ENCODE measurements around the gene FCRL5. TPM values are rescaled to one million over a fixed set of nuclear protein-coding genes. Genes with fewer than 3 reads are reported as not detected.

The FCRL5 gene
- total RNA-seq (2022) (not detected in 2 replicates), Bru-seq, nascent RNA (not detected), BruChase-seq, experiment 1, labeled RNA remaining after a 2-hour chase (not detected), BruChase-seq, experiment 2, labeled RNA remaining after a 6-hour chase (not detected)
- long read RNA-seq, result 0 reads

GRCh38 chr1:157551694-157552693, at the start of gene FCRL5:
Gene FCRL5 (minus strand): TSS chr1:157552515. CDS start chr1:157552362, 153 bp downstream.
- Mint-ChIP-seq H3K4me1 (ENCODE audit: low read depth, unreplicated experiment) (peaks cover 6% of the 10 kb centered on the region), H3K4me3 (ENCODE audit: unreplicated experiment) (no peak within 1 kb of the TSS), H3K36me3 (ENCODE audit: insufficient read depth, unreplicated experiment) (no peaks in the 10 kb centered on the region), H3K9me3 (ENCODE audit: unreplicated experiment) (no peaks in the 10 kb centered on the region), H3K27me3 (ENCODE audit: insufficient read depth, unreplicated experiment) (no peaks in the 10 kb centered on the region), H3K27ac (ENCODE audit: unreplicated experiment) (no peak within 1 kb of the TSS)
- DNase-seq, result no peak
- CTCF ChIA-PET, result no interaction called here
- no peak within 1 kb of the TSS for H3K4me3 ChIP-seq (ENCODE audit: low read depth, low read length)
- TF ChIP-seq, protein P1, sequence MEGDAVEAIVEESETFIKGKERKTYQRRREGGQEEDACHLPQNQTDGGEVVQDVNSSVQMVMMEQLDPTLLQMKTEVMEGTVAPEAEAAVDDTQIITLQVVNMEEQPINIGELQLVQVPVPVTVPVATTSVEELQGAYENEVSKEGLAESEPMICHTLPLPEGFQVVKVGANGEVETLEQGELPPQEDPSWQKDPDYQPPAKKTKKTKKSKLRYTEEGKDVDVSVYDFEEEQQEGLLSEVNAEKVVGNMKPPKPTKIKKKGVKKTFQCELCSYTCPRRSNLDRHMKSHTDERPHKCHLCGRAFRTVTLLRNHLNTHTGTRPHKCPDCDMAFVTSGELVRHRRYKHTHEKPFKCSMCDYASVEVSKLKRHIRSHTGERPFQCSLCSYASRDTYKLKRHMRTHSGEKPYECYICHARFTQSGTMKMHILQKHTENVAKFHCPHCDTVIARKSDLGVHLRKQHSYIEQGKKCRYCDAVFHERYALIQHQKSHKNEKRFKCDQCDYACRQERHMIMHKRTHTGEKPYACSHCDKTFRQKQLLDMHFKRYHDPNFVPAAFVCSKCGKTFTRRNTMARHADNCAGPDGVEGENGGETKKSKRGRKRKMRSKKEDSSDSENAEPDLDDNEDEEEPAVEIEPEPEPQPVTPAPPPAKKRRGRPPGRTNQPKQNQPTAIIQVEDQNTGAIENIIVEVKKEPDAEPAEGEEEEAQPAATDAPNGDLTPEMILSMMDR (IDR thresholded peaks at IDR 0.05; ENCODE audit: insufficient read depth in 1 of 2, low read depth in 1 of 2, low read length in 1 of 2, severe bottlenecking in 1 of 2, unreplicated experiment in 1 of 2), result no peak
- intact Hi-C loops (cut with micrococcal nuclease; ENCODE audit: unreplicated experiment), result no loop called here
- H3K36me3 ChIP-seq (ENCODE audit: control insufficient read depth, insufficient read depth, low read length), result no peaks in the 10 kb centered on the region
- no peaks in the 10 kb centered on the region for H3K9me3 ChIP-seq
- H3K27me3 ChIP-seq (replicated peaks; ENCODE audit: control insufficient read depth, insufficient read depth, low read length), result no peaks in the 10 kb centered on the region
- no TSS peak for BruUV-seq (replicated peaks)
- H3K4me1 ChIP-seq, result peaks cover 6% of the 10 kb centered on the region; the same call in 1 of the 2 replicates
- POLR2A ChIA-PET, result no interaction called here

GRCh38 chr1:157600236-157600635, 47.9 kb upstream of the FCRL5 start:
- no peaks in the 10 kb centered on the region for H3K9me3 Mint-ChIP-seq (ENCODE audit: unreplicated experiment)
- no peaks in the 10 kb centered on the region for H3K9me3 ChIP-seq
- peaks cover 18% of the 10 kb centered on the region for H3K27me3 Mint-ChIP-seq (ENCODE audit: insufficient read depth, unreplicated experiment)
- H3K36me3 ChIP-seq (ENCODE audit: control insufficient read depth, insufficient read depth, low read length), result no peaks in the 10 kb centered on the region
- intact Hi-C loops (cut with micrococcal nuclease; ENCODE audit: unreplicated experiment), result no loop called here
- H3K27me3 ChIP-seq (replicated peaks; ENCODE audit: control insufficient read depth, insufficient read depth, low read length), result no peaks in the 10 kb centered on the region; the same call in 1 of the 2 replicates
- TF ChIP-seq, protein P1 (IDR thresholded peaks at IDR 0.05; ENCODE audit: insufficient read depth in 1 of 2, low read depth in 1 of 2, low read length in 1 of 2, severe bottlenecking in 1 of 2, unreplicated experiment in 1 of 2), result no peak
- no peak overlapping the region for H3K4me3 ChIP-seq (ENCODE audit: low read depth, low read length)
- ChIA-PET CTCF (no interaction called here), POLR2A (no interaction called here)
- no peak overlapping the region for H3K4me3 Mint-ChIP-seq (ENCODE audit: unreplicated experiment)
- no peaks in the 10 kb centered on the region for H3K4me1 Mint-ChIP-seq (ENCODE audit: low read depth, unreplicated experiment)
- no peak for DNase-seq
- no peak overlapping the region for H3K27ac Mint-ChIP-seq (ENCODE audit: unreplicated experiment)
- H3K36me3 Mint-ChIP-seq (ENCODE audit: insufficient read depth, unreplicated experiment), result no peaks in the 10 kb centered on the region
- BruUV-seq (replicated peaks), result no TSS peak
- no peaks in the 10 kb centered on the region for H3K4me1 ChIP-seq

GRCh38 chr1:157597959-157598667, 45.8 kb upstream of the FCRL5 start, which contains the start of gene FCRL4:
Gene FCRL4 (minus strand): TSS chr1:157598085. CDS start chr1:157597944, 141 bp downstream.
- no peaks in the 10 kb centered on the region; the same call in 1 of the 2 replicates for H3K27me3 ChIP-seq (replicated peaks; ENCODE audit: control insufficient read depth, insufficient read depth, low read length)
- ChIA-PET POLR2A (no interaction called here), CTCF (no interaction called here)
- intact Hi-C loops (cut with micrococcal nuclease; ENCODE audit: unreplicated experiment), result no loop called here
- H3K4me1 ChIP-seq, result no peaks in the 10 kb centered on the region
- TF ChIP-seq, protein P1 (IDR thresholded peaks at IDR 0.05; ENCODE audit: insufficient read depth in 1 of 2, low read depth in 1 of 2, low read length in 1 of 2, severe bottlenecking in 1 of 2, unreplicated experiment in 1 of 2), result no peak
- H3K4me1 Mint-ChIP-seq (ENCODE audit: low read depth, unreplicated experiment), result no peaks in the 10 kb centered on the region
- no peak within 1 kb of the TSS for H3K27ac Mint-ChIP-seq (ENCODE audit: unreplicated experiment)
- H3K27me3 Mint-ChIP-seq (ENCODE audit: insufficient read depth, unreplicated experiment), result peaks cover 11% of the 10 kb centered on the region
- DNase-seq, result no peak
- H3K4me3 ChIP-seq (ENCODE audit: low read depth, low read length), result no peak within 1 kb of the TSS
- no TSS peak for BruUV-seq (replicated peaks)
- H3K36me3 ChIP-seq (ENCODE audit: control insufficient read depth, insufficient read depth, low read length), result no peaks in the 10 kb centered on the region
- H3K9me3 Mint-ChIP-seq (ENCODE audit: unreplicated experiment), result no peaks in the 10 kb centered on the region
- no peak within 1 kb of the TSS for H3K4me3 Mint-ChIP-seq (ENCODE audit: unreplicated experiment)
- H3K9me3 ChIP-seq, result no peaks in the 10 kb centered on the region
- no peaks in the 10 kb centered on the region for H3K36me3 Mint-ChIP-seq (ENCODE audit: insufficient read depth, unreplicated experiment)

Measured in Caco-2 (cell line).